ENCODE measurements around the gene PACRGL. TPM values are rescaled to one million over a fixed set of nuclear protein-coding genes. Genes with fewer than 3 reads are reported as not detected.

Gene PACRGL
- total RNA-seq, 1 experiment from 2014 or later, result 17.2 TPM

DNA sequence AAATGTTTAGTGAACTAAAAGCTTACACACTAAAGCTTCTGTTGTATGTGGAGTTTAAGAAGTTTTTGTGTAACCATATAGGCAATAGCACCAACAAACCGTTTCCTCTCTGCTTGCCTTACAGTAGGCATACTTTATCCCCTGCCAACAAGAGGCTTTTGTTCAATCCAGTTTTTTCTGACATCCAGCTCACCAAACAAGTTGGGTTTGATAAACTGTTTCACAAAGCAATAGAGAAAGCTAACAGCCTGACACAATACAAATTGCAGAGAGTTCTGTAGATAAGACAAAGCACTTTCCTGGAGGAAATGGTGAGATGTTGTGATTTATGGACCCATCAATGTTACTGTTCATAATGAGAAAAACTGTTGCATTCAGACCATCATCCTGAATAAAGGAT is 53.8 kb downstream of the PACRGL start:
- CTCF ChIA-PET, result no interaction called here
- TF ChIP-seq, protein P1, sequence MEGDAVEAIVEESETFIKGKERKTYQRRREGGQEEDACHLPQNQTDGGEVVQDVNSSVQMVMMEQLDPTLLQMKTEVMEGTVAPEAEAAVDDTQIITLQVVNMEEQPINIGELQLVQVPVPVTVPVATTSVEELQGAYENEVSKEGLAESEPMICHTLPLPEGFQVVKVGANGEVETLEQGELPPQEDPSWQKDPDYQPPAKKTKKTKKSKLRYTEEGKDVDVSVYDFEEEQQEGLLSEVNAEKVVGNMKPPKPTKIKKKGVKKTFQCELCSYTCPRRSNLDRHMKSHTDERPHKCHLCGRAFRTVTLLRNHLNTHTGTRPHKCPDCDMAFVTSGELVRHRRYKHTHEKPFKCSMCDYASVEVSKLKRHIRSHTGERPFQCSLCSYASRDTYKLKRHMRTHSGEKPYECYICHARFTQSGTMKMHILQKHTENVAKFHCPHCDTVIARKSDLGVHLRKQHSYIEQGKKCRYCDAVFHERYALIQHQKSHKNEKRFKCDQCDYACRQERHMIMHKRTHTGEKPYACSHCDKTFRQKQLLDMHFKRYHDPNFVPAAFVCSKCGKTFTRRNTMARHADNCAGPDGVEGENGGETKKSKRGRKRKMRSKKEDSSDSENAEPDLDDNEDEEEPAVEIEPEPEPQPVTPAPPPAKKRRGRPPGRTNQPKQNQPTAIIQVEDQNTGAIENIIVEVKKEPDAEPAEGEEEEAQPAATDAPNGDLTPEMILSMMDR (IDR thresholded peaks at IDR 0.05; ENCODE audit: unreplicated experiment), result no peak
- DNase-seq, result no peak
- Mint-ChIP-seq H3K4me3 (ENCODE audit: low read depth, unreplicated experiment) (no peak overlapping the region), H3K4me1 (ENCODE audit: low read depth, unreplicated experiment) (no peaks in the 10 kb centered on the region), H3K9me3 (ENCODE audit: low read depth, unreplicated experiment) (no peaks in the 10 kb centered on the region), H3K27ac (ENCODE audit: unreplicated experiment) (no peak overlapping the region), H3K27me3 (ENCODE audit: unreplicated experiment) (no peaks in the 10 kb centered on the region), H3K36me3 (ENCODE audit: insufficient read depth, unreplicated experiment) (no peaks in the 10 kb centered on the region)
- no TSS peak for BruUV-seq (replicated peaks)
- intact Hi-C loops (cut with micrococcal nuclease; ENCODE audit: unreplicated experiment), result no loop called here

- Mint-ChIP-seq H3K36me3 (ENCODE audit: insufficient read depth, unreplicated experiment) (no peaks in the 10 kb centered on the region), H3K4me1 (ENCODE audit: low read depth, unreplicated experiment) (no peaks in the 10 kb centered on the region), H3K9me3 (ENCODE audit: low read depth, unreplicated experiment) (no peaks in the 10 kb centered on the region), H3K27me3 (ENCODE audit: unreplicated experiment) (no peaks in the 10 kb centered on the region), H3K4me3 (ENCODE audit: low read depth, unreplicated experiment) (no peak overlapping the region), H3K27ac (ENCODE audit: unreplicated experiment) (no peak overlapping the region)
- TF ChIP-seq, protein P1 (IDR thresholded peaks at IDR 0.05; ENCODE audit: unreplicated experiment), result no peak
- DNase-seq, result no peak
- BruUV-seq (replicated peaks), result no TSS peak
- CTCF ChIA-PET, result no interaction called here
- intact Hi-C loops (cut with micrococcal nuclease; ENCODE audit: unreplicated experiment), result no loop called here
Measured at GRCh38 chr4:20760053-20760452, 59.8 kb downstream of the PACRGL start.

DNA sequence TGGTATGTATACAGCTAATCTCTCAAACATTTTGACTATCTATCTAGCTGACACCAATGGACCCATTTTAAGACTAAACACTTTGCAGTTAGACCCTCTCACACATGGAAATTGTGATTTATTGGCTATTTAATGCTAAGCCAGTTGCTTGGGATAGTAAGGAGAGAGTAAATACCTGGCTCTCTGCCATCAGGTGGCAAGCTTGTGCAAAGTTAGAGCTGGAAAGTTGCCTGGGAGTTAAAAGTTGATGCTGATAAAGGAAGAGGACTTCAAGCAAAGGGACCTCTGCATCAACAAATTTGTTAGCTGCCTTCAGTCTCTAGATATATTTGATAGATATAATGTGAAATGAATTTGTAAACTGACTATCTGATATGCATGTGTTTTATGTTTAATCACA is 61.1 kb downstream of the PACRGL start:
- CTCF ChIA-PET, result no interaction called here
- Mint-ChIP-seq H3K4me1 (ENCODE audit: low read depth, unreplicated experiment) (no peaks in the 10 kb centered on the region), H3K27ac (ENCODE audit: unreplicated experiment) (no peak overlapping the region), H3K36me3 (ENCODE audit: insufficient read depth, unreplicated experiment) (no peaks in the 10 kb centered on the region), H3K9me3 (ENCODE audit: low read depth, unreplicated experiment) (no peaks in the 10 kb centered on the region), H3K4me3 (ENCODE audit: low read depth, unreplicated experiment) (no peak overlapping the region), H3K27me3 (ENCODE audit: unreplicated experiment) (no peaks in the 10 kb centered on the region)
- intact Hi-C loops (cut with micrococcal nuclease; ENCODE audit: unreplicated experiment), result no loop called here
- TF ChIP-seq, protein P1 (IDR thresholded peaks at IDR 0.05; ENCODE audit: unreplicated experiment), result no peak
- no peak for DNase-seq
- BruUV-seq (replicated peaks), result no TSS peak

- intact Hi-C loops (cut with micrococcal nuclease; ENCODE audit: unreplicated experiment), result no loop called here
Measured at GRCh38 chr4:20761826-20762225, 61.6 kb downstream of the PACRGL start.

More at GRCh38 chr4:20761826-20762225, 61.6 kb downstream of the PACRGL start:
- BruUV-seq (replicated peaks), result no TSS peak
- no peak for DNase-seq
- no peak overlapping the region for H3K4me3 Mint-ChIP-seq (ENCODE audit: low read depth, unreplicated experiment)
- CTCF ChIA-PET, result no interaction called here
- H3K36me3 Mint-ChIP-seq (ENCODE audit: insufficient read depth, unreplicated experiment), result no peaks in the 10 kb centered on the region
- H3K27ac Mint-ChIP-seq (ENCODE audit: unreplicated experiment), result no peak overlapping the region
- no peaks in the 10 kb centered on the region for H3K27me3 Mint-ChIP-seq (ENCODE audit: unreplicated experiment)
- TF ChIP-seq, protein P1 (IDR thresholded peaks at IDR 0.05; ENCODE audit: unreplicated experiment), result no peak
- no peaks in the 10 kb centered on the region for H3K9me3 Mint-ChIP-seq (ENCODE audit: low read depth, unreplicated experiment)
- H3K4me1 Mint-ChIP-seq (ENCODE audit: low read depth, unreplicated experiment), result no peaks in the 10 kb centered on the region

Measured in Calu3 (cell line).